ENCODE measurements around the gene CNEP1R1.

The CNEP1R1 gene

GRCh38 chr16:50065241-50065623 is 40.2 kb downstream of the CNEP1R1 start:
- DNase-seq (ENCODE audit: low read depth, low spot score), result no peak

GRCh38 chr16:50065624-50066481 is 40.8 kb downstream of the CNEP1R1 start, which contains the start of gene HEATR3:
Gene HEATR3 (plus strand): TSS chr16:50065970. CDS start chr16:50066132, 162 bp downstream.
- DNase-seq (ENCODE audit: low read depth, low spot score), result peak; percentile 98

- DNase-seq (ENCODE audit: low read depth, low spot score), result no peak
Observed at GRCh38 chr16:50066482-50067289, 41.7 kb downstream of the CNEP1R1 start.

GRCh38 chr16:50067290-50067853 is 42.3 kb downstream of the CNEP1R1 start:
- DNase-seq (ENCODE audit: low read depth, low spot score), result peak; percentile 67

GRCh38 chr16:50068550-50068949 is 43.5 kb downstream of the CNEP1R1 start:
- DNase-seq (ENCODE audit: low read depth, low spot score), result no peak

- DNase-seq (ENCODE audit: low read depth, low spot score), result no peak
Observed at GRCh38 chr16:50069060-50069459, 44.0 kb downstream of the CNEP1R1 start.

GRCh38 chr16:50071075-50071671 is 46.1 kb downstream of the CNEP1R1 start:
- no peak for DNase-seq (ENCODE audit: low read depth, low spot score)

GRCh38 chr16:50072730-50073129 is 47.7 kb downstream of the CNEP1R1 start:
- DNase-seq (ENCODE audit: low read depth, low spot score), result no peak

- DNase-seq (ENCODE audit: low read depth, low spot score), result peak; percentile 21
Observed at GRCh38 chr16:50079397-50080140, 54.5 kb downstream of the CNEP1R1 start.

GRCh38 chr16:50081428-50082018 is 56.5 kb downstream of the CNEP1R1 start:
- DNase-seq (ENCODE audit: low read depth, low spot score), result no peak

GRCh38 chr16:50083996-50084395 is 59.0 kb downstream of the CNEP1R1 start:
- no peak for DNase-seq (ENCODE audit: low read depth, low spot score)

- DNase-seq (ENCODE audit: low read depth, low spot score), result no peak
Observed at GRCh38 chr16:50086176-50086575, 61.2 kb downstream of the CNEP1R1 start.

Measured in astrocyte of the hippocampus (primary cell).